Stimulated activated CD8-positive, alpha-beta memory T cell treated with anti-CD3 and anti-CD28 coated beads, Interleukin-4, amount 100 ng/mL, for 1 hour (primary cell): ENCODE data around the gene CDC37L1.

Experiments used
- DNase-seq, 2 donors: peaks; one replicate each; pipeline ENCODE4 v3.0.0-alpha.2; 2020; ENCODE audit warnings: low read depth in 2 of 2, low spot score in 1 of 2

Gene CDC37L1

GRCh38 chr9:4668604-4669003 is 10.8 kb upstream of the CDC37L1 start:
- no peak for DNase-seq

DNA sequence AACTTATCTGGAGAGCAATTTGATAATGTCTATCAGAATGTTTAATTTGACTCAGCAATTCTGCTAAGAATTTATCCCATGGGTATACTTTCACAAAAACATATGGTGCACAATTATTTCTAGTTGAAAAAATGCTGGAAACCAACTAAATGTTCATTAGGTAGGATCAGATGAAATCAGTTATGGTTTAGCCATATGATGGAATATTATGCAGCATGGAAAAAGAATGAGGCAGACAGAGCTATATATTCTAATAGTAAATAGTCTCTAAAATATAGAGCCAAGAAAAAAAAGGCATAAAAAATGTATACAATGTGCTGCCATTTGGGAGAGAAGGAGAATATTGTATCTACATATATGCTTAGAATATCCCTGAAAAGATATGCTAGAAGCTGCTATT is 9.5 kb upstream of the CDC37L1 start:
- DNase-seq, result no peak

DNA sequence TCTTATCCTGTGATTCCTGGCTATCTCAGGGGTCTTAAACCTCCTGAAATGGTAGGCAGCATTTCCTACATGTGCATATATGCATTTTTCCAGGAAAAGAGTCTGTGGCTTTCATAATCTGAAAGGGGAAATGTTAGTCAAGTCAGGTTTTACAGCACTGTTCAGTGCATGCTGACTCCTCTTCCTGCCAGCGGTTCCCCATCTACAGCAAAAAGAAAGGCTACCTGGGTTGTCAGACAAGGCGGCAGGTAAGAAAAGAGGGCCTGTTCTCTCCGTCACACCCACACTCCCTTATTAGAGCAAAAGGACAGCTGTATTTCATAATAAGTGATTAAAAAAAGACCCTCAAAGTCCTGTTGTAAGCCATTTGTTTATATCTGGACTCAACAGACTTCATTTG is 8.8 kb upstream of the CDC37L1 start:
- DNase-seq, result no peak

DNA sequence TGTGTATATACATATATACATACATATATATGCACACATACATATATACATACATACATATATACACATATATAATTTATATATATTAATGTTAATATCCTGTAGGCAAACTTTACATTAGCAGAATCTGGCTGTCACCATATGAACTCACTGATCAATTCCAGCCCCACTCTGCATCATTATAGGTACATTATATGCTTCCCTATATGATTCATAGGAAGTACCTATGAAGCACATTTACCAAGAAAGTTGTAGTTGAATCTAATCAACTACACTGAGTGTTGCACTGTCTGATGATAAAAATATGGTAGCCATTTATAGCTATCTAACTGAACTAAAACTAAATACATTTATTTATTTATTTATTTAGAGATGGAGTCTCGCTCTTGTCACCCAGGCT is 7.6 kb upstream of the CDC37L1 start:
- no peak for DNase-seq

DNA sequence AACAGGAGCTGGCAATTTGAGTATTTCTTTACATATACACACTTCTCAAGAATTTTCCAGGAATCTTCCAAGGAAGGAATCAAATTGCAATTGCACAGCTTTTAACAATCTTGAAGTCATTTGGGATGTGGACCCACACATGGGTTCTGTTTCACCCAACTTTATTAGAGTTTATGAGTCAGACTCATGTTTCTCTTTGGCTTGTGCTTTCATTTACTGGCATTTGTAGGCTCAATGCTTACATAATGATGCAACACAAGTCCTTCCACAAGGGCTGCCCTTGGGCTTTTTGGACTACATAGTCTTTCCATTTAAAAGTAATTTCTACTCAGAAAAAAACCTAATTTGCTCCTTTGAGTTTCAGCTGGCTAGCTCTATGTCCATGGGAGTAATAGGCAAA is 4.6 kb upstream of the CDC37L1 start:
- no peak for DNase-seq

DNA sequence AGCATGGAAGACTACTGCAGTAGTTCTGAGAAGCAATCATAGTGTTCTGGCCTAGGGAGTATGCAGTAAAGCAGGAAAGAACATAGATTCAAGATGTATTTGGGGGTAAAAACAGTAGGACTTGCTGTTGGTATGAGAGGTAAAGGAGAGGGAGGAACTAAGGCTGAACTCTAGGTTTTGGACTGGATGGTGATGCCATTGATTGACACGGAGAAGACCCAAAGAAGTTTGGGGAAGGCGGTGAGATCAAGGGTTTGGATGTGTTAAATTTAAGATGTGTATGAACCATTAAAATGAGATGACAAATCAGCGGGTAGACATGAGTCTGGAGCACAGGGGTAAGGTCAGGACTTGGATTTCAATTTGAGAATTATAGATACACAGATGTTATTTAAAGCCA is 2.0 kb upstream of the CDC37L1 start:
- DNase-seq, result no peak

DNA sequence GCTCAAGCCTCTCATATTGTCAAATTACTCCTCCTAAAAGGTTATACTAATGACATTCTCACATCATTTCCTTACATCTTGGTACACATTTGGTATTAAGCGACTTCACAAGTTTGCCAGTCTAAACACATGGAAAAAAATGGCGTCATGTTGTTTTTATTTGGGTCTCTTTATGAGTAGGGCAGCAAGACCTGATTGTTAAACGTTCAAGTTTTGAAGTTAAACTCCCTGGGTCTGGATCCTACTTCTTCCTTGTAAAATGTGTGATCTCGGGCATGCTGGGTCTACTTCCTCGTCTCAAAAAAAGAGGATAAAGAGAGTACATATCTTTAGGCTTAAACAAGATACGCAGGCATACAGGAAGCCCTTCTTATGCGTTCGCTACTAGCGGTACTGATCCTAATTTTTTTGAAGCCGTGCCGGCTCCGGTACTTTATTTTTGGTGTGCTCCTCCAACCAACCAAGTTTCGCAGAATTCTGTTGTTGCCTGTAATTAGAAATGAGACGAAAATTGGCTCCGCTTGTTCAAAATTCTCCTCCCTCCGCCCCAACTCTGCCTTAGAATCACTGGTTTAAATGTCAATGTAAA is 596 bp upstream of the CDC37L1 start:
- no peak for DNase-seq

DNA sequence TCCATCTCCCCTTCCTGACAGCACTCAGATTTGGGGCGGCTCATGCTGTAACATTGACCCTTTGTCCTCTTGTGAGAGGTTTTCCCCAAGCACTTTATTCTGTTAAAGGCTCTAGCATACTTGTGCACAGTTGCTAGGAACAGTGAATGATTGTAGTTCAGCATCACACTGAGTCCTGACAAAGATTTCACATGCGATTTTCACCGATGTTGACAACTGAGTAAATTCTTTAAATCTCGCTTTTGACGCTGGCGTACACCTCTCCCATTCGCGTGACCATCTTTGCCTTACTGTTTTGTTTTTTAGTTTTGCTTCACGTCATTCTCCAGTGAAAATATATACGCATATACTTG is 780 bp downstream of the CDC37L1 start:
- no peak for DNase-seq

DNA sequence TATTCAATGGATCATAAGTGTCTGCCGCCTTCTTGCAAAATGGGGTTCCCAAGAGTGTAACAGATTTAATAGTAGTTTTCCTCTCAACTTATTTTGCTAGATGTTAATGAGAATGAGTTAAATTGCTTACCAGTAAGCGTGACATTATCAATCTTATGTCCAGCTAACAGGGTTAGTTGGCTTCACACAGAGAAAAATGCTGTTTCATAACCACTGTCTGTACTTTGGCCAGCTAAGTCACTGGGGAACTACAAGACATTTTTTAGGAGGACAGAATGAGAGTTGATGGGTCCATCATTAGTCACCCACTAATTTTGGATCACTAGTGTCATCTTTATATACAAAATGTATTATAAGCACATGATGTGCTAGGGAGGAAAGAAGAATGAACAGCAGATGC is 1.4 kb downstream of the CDC37L1 start:
- no peak for DNase-seq

DNA sequence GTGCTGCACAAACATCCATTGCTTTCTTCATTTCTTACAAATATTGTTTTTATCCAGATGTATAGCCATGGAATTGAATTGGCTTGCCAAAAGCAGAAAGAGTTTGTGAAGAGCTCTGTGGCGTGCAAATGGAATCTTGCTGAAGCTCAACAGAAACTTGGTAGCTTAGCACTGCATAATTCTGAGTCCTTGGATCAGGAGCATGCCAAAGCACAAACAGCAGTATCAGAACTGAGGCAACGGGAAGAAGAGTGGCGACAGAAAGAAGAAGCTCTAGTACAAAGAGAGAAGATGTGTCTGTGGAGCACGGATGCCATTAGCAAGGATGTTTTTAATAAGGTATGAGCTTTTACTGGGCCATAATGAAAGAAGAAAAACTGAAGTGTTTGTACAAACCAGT is 5.5 kb downstream of the CDC37L1 start:
- DNase-seq, result no peak

GRCh38 chr9:4686112-4686511 is 6.7 kb downstream of the CDC37L1 start:
- DNase-seq, result no peak

GRCh38 chr9:4686584-4686983 is 7.2 kb downstream of the CDC37L1 start:
- no peak for DNase-seq

DNA sequence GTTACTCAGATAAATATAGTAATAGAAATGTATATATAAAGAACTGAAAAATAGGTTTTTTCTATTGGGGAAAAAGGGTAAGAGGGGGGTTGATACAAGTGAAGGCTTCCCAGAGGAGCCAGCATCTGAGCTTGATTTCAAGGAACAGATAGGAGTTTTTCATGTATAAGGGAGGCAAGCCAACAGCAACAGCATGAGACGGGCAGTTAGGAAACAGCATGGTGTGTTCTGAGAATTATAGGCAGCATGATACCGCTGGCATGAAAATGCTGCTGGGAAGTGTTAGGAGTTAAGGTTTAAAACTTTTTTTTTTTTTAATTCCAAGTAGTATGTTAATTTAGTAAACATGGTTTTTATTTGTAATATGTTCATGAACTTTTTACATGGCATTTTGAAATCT is 9.7 kb downstream of the CDC37L1 start:
- DNase-seq, result no peak

- DNase-seq, result no peak
Measured at GRCh38 chr9:4689687-4690104, 10.3 kb downstream of the CDC37L1 start.

GRCh38 chr9:4690144-4690543 is 10.8 kb downstream of the CDC37L1 start:
- no peak for DNase-seq

GRCh38 chr9:4691795-4692194 is 12.4 kb downstream of the CDC37L1 start:
- no peak for DNase-seq

DNA sequence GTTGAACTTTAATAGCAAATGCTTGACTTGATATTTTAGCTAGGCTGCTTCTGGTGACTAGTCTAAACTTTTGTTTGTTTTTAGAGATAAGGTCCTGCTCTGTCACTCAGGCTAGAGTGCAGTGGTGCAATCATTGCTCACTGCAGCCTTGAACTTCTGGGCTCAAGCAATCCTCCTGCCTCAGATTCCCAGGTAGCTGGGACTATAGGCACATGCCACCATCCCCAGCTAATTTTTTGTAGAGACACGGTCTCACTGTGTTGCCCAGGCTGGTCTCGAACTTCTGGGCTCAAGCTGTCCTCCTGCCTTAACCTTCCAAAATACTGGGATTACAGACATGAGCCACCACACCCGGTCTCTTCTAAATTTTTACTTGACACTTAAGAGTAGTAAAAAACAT is 20.7 kb downstream of the CDC37L1 start:
- DNase-seq, result no peak

DNA sequence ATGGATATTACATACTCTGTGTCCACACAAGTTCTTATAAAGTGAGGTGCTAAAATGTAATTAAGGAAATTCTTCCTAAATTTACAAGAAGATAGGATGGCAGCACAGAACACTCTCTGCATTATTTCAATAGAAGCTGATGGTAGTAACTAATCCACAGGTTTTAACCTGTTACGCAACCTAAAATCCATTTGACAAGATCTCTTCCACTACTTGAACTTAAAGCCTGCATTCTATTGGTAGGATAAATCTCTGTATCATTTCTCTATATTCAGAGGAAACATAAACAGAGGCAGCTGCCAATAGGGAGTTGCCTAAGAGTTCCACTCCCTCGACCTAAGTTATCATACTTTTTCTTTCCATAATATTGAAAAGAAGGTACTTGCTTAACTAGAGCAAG is 21.6 kb downstream of the CDC37L1 start:
- DNase-seq, result no peak

GRCh38 chr9:4701526-4701925 is 22.2 kb downstream of the CDC37L1 start:
- no peak for DNase-seq

DNA sequence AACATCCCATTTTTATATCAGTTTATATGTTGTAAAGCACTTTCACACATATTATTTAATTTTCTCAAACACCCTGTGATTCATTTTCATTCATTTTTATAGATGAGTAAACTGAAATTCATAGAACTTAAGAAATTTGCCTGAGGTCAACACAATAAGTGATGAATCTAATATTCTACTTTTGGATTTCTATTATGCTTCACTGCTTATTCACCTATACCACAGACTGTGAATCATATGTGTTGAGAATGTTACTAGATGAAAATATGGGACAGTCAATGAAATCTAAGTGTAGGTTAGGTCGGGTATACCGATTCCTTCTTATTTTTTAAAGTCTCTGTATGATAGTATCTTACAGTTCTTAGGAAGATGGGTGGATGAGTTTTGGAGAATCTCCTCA is 24.8 kb downstream of the CDC37L1 start:
- no peak for DNase-seq

- DNase-seq, result no peak
Measured at GRCh38 chr9:4706021-4706420, 26.7 kb downstream of the CDC37L1 start.

DNA sequence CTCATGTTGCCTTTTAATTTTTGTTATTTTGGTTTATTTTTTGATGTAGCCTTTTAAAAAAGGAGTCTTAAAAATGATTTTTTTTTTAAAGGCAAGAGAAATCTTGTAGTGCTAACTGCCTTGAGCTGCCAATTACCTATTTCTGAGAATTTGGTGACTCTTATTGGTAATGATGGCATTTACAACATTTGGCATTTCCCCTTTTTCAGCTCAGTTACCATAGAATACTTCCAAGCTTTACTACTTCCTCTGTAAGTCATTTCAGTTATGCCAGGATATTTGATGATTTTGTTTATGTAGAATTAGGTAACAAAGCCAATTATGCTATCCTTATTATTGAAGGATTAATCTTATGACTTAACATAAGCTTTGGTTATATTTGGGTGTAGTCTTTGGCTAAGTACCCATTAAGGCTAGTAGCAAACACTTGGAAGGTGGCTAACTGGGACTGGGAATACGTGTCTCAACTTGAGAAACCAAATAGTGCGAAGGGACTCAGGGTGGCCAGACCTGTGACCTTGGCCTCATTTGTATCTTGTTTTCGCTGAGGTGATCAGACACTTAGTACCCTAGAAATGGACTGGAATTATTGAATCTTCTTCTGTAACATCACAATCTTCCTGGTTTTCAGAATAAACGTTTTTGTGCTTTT is 27.7 kb downstream of the CDC37L1 start:
- DNase-seq, result no peak

DNA sequence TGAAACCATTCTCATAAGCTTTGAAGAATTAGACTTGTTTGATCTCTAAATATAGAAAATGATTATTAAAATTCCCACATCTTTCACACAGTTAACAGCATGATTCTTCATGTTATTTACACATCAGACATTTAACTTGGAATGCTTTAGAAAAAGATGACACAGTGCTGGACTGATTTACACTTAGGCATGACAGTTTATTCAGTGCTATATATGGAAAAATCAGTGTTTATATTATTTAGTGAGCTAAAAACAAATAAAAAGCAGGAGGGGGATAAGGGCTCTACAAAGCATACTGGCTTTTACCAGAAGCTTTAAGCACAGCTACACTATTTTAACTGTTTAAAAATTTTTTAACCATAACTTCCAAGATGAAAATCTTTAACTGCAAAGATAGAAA is 30.0 kb downstream of the CDC37L1 start:
- DNase-seq, result no peak

- no peak for DNase-seq
Measured at GRCh38 chr9:4713849-4714248, 34.5 kb downstream of the CDC37L1 start.
